Muscle of arm (tissue), 12 donors: ENCODE measurements around the gene PPDPF. TPM values are rescaled to one million over a fixed set of nuclear protein-coding genes. Genes with fewer than 3 reads are reported as not detected.
A peak's percentile ranks its signal among the peaks of the same experiment; 100 is the strongest.

Experiments used
- DNase-seq: peaks from one replicate; pipeline ENCODE4 v3.0.0-alpha.2; 2013
- polyA plus RNA-seq, 12 donors: library from polyadenylated mRNA; unstranded; fragments of 120-200 nt; gene quantifications; one replicate each; pipeline ENCODE4 v1.2.1, GENCODE V29; 2013; ENCODE audit not compliant: insufficient read length in 12 of 12

The PPDPF gene
- polyA plus RNA-seq, 12 donors, result 125 to 1,559 (median 193) TPM

DNA sequence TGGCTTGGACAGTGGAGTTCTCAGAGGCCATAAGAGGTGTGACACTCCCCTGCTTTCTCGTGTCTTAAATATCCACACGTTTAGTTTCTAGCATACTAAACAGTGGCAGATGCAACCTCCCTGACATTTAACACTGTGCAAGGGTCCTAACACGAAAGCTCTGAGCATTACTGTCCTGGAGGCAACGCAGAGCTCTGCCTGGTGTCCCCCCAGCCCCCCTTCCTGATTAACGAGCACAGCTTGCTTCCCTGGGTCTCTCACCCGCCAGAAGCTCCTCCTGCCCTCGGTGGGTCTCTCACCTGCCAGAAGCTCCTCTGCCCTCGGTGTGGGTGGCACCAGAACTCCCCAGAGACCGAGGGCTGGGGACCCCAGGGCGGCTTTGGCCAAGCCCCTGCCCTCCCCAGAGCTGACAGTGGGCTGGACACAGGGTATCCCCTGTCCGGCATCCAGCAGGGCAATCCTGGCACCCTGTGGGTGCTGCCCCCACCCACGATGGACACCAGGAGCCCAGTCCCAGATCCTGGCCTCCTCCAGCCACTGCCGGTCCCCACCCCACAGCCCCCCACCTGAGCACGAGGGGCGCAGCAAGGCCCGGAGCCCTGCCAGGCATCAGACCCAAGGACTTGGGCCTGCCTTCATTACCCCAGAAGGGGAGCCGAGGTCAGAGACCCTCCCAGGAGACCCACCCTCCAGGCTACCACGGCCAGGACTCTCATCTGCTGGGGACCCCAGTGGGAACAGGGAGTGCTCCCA lies 35.7 kb upstream of the PPDPF start:
- no peak for DNase-seq

DNA sequence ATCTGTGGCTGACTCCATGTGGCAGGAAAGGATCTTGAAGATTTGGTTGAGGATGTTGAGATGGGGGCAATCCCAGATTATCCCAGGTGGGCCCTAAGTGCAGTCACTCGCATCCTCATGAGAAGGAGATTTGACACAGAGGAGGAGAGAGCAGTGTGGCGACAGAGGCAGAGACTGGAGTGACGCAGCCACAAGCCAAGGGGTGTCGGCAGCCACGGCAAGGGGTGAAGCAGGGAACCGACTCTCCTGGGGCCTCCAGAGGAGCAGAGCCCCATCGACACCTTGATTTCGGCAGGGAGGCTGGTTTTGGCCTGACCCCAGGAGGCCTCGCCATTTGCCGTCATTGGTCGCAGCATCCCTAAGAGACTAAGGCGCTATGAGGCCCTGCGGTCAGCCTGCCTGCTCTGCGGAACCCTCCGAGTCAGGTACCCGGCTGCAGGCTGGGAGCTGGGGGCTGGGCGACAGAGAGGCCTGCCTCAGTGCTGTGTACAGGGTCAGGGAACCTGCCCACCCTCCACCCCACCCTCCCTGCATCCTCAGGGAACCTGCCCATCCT lies 34.2 kb upstream of the PPDPF start:
- no peak for DNase-seq

DNA sequence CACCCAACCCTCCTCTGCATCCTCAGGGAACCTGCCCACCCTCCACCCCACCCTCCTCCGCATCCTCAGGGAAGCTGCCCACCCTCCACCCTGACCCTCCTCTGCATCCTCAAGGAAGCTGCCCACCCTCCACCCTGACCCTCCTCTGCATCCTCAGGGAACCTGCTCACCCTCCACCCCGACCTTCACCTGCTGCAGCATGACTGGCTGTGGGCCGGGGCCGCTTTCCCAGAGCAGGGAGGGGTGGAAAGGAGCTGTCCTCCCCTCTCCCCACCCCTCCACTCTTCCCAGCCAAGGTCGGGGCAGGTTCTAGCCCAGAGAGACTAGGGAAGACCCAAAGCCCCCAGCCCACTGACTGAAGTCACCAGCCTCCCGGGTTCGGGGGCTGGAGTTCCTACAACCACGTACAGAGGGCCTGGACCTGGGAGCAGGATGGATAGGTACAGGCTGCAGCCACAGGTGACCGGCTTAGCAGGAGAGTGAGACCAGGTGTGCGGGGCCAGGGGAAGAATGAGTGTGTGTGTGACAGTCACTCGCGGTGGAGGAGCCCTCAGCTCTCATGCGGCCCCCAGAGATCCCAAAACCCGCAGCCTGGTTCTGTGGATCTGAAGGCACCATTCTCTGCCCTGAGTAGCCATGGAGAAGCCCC lies 33.3 kb upstream of the PPDPF start:
- DNase-seq, result no peak

DNA sequence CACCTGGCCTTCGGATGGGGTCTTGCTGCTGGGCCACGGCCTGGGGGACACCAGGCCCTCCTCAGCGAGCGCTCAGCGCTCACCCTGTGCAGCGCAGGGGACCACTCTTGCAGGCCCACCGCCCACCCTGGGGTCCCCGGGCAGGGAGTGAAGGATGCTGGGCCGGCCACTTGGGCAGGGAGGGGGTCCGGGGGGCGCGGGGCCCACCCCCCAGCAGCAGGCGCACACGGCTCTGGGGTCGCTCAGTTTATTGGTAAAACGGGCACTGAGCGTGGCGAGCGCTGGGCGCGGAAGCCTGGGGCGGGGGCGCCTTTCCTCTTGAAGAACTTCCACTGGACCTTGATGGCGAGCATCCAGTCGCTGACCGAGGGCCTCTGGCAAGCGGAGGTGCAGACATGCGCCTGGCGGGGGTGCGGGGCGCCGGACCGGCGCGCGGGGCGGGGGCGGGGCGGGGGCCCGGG lies 32.8 kb upstream of the PPDPF start:
- no peak for DNase-seq

DNA sequence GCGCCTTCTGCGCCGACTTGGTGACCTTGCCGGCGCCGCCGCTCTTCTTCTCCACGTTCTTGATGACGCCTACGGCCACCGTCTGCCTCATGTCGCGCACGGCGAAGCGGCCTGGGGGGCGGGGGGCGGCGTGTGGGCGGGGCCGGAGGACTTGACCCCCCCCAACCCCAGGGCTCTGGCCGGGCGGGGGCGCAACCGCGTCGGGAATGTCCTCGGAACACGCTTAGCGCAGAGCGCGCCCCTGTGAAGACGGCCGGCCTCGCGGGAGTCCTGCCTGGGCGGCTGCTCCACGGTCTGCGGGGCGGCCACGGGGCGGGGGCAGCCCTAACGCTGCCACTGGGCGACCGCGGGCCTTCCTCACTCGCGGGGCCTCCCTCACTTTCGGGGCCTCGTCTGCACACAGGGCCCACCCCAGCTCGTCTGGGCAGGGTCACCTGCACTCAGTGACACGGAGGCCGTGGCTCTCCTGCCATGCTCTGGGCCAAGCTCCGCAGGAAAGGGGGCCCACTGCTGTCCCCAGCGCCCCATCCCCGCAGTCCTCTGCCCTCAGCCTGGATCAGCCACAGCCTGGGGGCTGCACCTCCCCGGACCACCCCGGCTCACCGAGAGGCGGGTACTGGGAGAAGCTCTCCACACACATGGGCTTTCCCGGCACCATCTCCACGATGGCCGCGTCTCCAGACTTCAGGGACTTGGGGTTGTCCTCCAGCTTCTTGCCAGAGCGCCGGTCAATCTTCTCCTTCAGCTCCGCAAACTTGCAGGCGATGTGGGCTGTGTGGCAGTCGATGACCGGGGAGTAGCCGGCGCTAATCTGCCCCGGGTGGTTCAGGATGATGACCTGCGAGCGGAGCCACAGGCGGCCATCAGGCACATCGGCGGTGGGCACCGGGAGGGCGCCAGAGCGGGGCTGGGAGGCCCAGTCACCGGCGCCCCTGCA lies 32.0 kb upstream of the PPDPF start:
- no peak for DNase-seq

DNA sequence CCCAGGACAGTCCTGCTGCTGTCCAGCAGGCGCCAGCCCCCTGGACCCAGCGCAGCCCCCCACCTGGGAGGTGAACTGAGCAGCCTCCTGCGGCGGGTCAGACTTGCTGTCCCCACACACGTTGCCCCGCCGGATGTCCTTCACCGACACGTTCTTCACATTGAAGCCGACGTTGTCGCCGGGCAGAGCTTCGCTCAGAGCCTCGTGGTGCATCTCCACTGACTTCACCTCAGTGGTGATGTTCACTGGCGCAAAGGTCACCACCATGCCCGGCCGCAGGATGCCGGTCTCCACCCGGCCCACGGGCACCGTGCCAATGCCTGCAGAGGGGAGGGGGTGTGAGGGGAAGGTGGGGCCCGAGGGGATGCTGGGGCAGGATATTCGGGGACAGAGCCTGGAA lies 30.1 kb upstream of the PPDPF start:
- no peak for DNase-seq

DNA sequence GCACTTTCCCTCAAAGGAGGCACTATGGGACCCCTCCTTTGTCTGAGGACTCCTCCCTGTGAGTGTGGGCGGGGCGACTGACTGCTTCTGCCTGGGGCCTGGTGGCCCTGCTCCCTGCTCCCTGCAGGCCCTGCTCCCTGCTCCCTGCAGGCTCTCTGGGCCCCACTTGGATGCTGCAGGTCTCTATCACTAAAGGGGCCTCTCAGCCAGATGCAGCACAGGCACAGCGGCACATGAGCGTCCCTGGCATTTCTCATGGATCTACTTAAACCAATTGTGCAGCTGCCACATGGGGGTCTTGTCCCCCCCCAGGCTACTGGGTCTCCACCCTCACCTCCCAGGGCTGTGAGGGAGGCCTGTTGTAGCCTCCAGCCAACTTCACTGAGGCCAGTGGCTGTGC lies 29.5 kb upstream of the PPDPF start:
- DNase-seq, result no peak

DNA sequence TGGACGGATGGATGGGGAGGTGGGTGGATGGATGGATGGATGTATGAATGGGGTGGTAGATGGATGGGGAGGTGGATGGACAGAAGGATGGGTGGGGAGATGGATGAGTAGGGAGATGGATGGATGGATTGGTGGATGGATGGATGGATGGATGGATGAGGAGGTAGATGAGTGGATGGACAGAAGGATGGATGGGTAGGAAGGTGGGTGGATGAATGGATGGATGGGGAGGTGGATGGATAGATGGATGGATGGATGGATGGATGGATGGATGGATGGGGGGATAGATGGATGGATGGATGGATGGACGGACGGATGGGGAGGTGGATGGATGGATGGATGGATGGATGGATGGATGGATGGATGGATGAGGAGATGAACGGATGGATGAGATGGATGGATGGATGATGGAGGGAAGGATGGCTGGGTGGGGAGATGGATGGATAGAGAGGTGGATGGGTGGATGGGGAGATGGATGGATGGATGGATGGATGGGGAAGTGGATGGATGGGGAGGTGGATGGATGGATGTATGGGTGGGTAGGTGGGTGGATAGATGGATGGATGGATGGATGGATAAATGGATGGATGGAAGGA lies 28.8 kb upstream of the PPDPF start:
- no peak for DNase-seq

DNA sequence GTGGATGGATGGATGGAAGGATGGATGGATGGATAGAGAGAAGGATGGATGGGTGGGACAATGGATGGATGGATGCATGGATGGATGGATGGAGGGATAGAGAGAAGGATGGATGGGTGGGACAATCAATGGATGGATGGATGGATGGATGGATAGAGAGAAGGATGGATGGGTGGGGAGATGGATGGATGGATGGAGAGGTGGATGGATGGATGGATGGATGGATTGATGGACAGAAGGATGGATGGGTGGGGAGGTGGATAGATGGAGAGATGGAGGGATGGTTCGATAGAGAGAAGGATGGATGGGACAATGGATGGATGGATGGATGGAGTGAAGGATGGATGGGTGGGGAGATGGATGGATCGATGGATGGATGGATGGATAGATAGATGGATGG lies 28.0 kb upstream of the PPDPF start:
- DNase-seq, result no peak

DNA sequence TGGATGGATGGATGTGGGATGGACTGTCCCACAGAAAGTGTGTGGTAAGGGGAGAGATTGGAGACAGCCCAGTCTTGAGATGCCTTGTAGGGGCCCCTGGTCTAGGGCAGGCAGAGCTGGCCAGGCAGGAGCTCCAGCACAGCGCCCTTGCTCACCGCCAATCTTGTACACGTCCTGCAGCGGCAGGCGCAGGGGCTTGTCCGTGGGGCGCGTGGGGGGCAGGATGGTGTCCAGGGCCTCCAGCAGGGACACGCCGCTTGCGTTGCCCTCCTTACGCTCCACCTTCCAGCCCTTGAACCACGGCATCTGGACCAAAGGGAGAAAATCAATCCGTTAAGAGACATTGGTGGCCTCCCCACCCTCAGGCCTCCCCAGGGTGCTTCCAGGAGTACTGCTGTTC lies 27.6 kb upstream of the PPDPF start:
- no peak for DNase-seq

DNA sequence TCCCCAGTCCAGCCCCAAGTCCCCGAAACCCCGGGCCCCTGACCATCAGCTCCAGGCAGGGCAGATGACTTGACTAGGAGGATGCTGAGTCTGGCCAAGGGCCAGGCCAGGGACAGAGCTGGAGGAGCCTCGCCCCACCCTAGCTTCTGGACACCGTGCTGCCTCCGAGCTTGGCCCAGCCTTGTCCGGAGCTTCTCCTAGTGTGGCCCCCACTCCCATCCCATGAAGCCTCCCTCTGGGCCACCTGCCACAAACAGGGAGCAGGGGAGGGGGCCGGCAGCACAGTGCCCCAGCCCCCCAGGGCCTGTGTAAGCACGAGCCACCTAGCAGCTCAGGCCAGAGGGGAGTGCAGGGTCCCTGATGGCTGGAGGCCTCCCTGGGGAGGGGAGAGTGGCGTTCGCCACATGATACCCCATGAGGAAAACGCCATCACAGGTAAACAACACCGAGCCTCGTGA lies 27.0 kb upstream of the PPDPF start:
- DNase-seq, result no peak

DNA sequence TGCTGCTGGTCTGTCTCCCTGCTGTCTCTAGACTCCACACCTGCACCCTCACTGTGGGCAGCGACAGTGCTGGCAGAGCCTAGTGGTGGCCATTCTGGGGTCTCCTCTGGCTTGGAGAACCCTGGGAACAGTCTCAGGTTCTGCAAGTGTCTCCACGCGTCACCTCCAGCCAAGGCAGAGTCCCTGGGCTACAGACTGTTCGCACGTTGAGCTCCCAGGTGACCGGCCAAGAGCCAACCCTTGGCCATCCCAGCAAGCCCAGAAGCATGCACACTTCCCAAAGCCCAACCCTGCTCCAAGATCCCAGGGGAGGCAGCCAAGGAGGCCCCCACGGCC lies 26.5 kb upstream of the PPDPF start:
- no peak for DNase-seq

DNA sequence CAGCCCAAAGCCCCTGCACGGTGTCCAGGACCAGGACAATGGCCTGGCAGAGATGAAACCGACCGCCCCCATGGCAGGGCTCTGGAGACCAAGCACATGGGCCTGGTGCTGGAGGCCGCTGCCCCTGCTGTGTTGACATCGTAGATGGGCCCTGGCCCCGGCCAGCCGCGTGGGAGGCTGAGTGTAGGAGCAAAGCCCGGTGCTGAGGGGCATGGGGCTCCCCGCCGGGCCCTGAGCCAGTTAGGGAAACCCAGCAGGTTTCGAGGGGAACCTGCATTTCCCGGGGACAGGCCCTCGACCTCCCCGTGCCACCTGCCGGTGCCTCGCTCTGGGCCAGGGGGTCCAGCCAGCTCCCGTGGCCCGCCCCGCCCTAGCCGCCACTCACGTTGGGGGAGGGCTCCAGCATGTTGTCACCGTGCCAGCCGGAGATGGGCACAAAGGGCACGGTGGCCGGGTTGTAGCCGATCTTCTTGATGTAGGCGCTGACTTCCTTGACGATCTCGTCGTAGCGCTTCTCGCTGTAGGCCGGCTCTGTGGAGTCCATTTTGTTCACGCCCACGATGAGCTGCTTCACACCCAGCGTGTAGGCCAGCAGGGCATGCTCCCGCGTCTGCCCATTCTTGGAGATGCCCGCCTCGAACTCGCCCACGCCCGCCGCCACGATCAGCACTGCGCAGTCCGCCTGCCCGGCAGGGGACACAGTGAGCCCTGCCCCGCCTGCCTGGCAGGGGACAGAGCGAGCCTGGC lies 26.0 kb upstream of the PPDPF start:
- DNase-seq, result no peak

DNA sequence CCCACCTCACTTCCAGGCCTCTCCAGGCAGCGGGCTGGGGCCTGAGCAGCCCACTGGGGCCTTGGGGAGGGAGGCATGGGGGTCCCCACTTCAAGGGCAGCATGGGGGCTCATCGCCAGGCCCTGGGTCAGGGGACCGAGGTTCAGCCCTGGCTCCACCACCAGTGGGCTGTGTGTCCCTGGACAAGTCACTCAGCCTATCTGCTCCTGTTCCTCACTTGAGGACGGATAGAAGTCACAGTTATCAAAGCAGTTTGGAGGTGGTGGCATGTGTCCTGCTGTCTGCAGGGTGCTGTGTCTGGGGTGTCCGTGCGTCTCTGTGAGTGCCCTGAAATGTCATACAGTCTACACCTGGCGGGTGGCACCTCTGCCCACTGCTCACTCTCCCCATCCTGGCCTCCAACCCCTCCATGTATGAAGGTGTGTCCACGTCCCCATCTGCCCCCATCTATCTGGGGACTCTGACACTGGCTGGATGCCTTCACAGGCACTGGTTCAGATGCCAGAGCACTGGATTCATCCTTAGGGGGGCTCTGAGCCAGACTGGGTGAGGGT lies 25.3 kb upstream of the PPDPF start:
- DNase-seq, result no peak

DNA sequence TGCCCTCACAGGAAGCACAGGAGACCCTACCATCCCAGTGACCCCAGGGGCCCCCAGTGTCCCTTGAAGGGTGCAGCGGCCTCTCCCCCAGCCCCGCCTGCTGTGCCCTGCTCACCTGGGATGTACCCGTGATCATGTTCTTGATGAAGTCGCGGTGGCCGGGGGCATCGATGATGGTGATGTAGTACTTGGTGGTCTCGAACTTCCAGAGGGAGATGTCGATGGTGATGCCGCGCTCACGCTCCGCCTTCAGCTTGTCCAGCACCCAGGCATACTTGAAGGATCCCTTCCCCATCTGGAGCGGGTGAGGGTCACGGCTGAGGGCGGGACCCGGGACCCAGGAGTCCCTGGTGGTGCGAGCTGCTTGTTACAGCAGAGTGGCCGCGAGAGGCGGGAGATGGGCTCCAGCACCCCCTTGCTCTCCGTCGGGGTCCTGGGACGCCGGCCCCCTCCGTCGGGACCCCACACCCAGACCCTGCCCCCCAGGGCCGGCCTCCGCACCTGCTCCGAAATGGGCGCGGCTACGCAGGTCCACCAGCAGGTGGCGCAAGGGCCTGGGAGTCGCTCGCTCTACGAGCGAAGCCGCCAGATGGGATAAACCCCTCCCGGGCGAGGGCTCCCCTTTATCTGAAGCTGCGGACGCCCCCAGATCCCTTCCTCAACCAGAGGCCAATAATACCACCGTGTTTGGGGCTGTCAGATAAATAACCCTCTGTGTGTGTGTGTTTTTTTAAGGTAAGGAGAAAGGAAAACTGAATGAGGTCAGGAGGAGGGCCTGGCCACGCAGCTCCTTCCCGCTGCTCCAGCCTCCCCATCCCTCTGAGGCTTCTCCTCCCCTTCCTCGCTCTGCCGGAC lies 24.6 kb upstream of the PPDPF start:
- peak; percentile 58 for DNase-seq

DNA sequence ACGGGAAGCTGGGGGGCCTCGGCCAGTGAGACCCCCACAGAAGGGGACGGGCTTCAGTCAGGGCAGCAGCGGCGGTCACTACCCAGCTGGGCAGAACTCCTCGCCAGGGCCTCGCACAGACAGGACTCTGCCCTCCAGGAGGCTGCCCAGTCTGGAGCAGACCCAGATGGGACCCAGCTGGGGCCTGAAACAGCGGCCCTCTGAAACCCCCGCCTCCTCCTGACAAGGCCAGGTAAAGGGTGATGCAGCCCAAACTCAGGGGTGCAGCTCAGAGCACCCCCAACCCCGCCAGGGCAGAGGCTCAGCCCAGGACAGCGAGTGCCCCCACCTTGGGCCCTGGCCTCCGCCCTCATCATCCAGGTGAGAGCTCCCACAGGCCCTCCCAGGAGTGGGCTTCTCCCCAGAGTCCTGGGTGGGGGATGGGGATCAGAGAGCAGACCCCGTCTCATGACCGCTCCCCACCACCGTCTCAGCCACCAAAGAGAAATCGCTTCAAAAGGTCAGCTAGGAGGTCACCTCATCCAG lies 23.9 kb upstream of the PPDPF start:
- DNase-seq, result no peak

DNA sequence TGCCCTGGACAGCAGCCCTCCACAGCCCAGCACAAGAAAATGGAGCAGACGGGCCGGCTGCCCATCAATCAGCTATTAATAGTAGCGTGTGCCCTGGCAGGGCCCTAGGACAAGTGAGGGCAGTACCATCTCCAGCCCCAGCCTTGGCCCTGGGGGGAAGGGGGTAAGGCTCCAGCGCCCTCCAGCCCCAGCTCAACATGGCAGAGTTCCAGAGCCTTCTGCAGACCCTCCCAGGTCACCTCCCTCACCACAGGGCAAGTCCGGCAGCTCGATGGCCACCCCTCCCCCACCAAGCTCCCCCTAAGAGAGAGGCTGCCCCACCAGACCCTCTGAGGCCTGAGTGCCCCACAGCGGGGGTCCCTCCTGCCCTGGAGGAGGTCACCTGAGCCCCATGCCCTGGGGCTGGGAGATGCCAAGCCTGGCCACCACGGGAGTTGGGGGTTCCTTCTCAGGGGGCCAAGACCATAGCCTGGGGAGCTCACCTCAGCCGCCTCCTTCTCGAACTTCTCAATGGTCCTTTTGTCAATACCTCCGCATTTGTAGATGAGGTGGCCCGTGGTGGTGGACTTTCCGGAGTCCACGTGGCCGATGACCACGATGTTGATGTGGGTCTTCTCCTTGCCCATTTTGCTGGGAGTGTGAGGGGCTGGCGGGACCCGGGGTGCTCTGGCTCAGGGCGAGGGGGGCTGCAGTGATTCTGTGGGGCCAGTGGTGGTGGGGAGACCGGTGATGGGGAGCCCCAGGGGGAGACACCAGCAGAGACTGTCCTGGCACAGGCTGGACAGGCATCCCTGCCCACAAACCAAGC lies 23.2 kb upstream of the PPDPF start:
- DNase-seq, result no peak
